22Rv1 (cell line): Measurements from ENCODE around the gene SASH1.

ENCODE experiments used
- CTCF ChIP-seq: fragments of 450-650 bp; IDR thresholded peaks from 2 replicates; pipeline ENCODE4 v1.5.1; 2017; ENCODE audit warnings: mild to moderate bottlenecking
- ZFX ChIP-seq: fragments of 450-650 bp; IDR thresholded peaks from 2 replicates; pipeline ENCODE4 v1.6.1; 2017; ENCODE audit warnings: antibody characterized with exemption, borderline replicate concordance

- TF ChIP-seq CTCF = no peak
- no peak for TF ChIP-seq ZFX
Measured at GRCh38 chr6:148548749-148549140, 206.1 kb downstream of the SASH1 start.
